GM21390 (cell line): ENCODE measurements around the gene SERTAD1.
"Not testable (repeated sequence)": the region's sequence is repeated elsewhere in the genome, so short reads cannot be mapped to it uniquely, and the experiment has no call there.

Experiments used
- ATAC-seq: cut with Tn5 transposase; IDR thresholded peaks from one replicate; pipeline ENCODE4 v1.9.1; 2021; ENCODE audit not compliant: unreplicated experiment

Gene SERTAD1

DNA sequence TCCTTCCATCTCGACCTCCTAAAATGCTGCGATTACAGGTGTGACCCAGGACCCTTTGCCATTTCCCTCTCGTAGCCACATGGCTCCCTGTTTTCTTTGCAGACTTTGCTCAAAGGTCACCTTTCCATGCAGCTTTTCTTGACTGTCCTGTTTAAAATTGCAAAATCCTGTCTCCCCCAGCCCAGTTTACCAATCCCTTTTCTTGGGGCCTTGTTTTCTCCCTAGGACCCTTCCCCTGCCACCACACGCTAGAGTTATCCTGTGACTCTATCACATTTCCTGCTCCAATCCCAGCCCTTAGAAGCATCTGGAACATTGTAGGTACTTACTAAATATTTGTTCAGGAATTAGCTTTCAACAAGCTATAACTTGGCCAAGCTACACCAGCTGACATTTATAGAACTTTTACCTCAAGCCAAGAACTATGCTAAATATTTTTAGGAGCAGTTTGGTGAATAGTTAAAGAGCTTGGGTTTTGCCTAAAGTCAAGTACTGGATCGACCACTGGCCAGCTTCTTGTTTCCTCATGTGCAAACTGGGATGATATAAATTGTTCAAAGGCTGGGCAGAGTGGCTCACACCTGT is 27.5 kb upstream of the SERTAD1 start:
- ATAC-seq = no peak

GRCh38 chr19:40452016-40452415 is 26.2 kb upstream of the SERTAD1 start:
- no peak for ATAC-seq

DNA sequence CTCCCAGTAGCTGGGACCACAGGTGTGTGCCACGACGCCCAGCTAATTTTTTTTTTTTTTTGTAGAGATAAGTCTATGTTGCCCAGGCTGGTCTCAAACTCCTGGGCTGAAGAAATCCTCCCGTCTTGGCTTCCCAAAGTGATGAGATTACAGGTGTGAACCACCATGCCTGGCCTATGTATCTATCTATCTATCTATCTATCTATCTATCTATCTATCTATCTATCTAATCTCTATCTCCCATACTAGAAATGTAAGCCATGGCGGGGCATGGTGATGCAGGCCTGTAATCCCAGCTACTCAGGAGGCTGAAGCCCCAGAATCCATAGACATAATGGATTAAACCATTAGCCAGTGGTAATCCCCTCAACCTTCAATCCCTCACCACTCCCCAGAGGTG is 24.9 kb upstream of the SERTAD1 start:
- no peak for ATAC-seq

- ATAC-seq = no peak
Measured at GRCh38 chr19:40449506-40449905, 23.7 kb upstream of the SERTAD1 start.

DNA sequence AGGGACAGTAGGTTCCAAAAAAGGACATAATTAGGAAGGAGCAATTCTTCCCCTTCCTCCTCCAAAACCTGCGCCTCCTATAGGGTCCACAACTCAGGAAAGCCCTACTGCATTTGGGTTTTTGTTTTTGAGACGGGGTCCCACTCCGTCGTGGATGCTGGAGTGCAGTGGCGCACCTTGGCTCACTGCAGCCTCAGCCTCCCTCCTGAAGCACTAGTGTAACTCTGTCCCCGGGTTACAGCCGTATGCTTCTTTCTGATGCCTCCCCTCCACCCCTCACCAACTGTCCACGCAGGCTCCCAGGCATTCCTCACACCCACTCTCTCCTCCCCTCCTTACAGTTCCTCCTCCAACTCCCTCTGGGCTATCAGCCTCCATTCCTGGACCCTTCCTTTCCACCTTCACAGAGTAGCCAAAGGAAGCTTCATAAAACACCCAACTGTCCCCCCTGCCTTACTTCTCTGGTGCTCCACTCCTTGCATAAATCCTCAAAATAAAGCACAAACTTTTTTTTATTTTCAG is 20.5 kb upstream of the SERTAD1 start:
- no peak for ATAC-seq

DNA sequence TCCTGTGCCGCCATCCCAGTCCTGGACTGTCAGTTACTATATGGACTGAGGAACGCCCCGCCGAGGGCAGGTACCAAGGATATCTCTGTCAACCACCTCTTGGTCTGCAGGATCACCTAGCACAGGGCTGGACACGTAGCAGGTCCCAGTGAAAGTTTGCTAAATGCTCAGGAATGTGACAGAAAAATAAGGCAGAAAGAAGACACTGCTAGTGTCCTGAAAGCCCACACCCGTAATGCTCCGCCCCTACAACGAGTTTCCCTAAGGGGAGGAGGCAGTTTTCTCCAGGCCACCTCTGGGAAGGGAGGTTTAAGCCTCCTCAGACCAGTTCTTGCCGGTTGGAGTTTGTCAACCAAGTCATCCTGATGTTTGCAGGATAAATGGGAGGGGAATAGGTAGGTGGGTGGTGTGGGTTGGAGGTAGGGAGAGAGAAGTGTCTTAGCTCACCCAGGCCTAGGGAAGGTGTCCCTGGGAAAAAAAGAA is 20.0 kb upstream of the SERTAD1 start:
- ATAC-seq = no peak

DNA sequence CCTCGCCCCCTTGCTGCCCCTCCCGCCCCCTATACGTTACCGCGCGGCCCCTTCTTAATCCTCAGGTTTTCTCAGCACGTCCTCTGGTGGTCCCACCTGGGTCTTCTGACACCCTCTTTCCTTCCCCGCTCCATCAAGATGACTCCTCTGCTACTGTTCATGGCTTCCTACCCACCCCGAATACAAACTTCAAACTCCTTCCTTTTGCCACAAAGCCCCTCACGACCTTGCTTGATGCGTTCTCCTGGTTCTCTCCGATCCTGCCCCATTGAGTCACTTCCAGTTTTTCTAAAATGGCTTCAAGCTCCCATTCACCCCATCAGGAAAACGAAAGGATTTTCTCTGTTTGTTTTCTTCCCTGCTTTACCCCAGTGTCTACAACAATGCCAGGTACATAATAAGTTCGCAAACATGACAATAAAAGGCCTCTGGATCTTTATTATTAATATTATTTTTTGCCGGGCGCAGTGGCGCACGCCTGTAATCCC is 19.1 kb upstream of the SERTAD1 start:
- no peak for ATAC-seq

DNA sequence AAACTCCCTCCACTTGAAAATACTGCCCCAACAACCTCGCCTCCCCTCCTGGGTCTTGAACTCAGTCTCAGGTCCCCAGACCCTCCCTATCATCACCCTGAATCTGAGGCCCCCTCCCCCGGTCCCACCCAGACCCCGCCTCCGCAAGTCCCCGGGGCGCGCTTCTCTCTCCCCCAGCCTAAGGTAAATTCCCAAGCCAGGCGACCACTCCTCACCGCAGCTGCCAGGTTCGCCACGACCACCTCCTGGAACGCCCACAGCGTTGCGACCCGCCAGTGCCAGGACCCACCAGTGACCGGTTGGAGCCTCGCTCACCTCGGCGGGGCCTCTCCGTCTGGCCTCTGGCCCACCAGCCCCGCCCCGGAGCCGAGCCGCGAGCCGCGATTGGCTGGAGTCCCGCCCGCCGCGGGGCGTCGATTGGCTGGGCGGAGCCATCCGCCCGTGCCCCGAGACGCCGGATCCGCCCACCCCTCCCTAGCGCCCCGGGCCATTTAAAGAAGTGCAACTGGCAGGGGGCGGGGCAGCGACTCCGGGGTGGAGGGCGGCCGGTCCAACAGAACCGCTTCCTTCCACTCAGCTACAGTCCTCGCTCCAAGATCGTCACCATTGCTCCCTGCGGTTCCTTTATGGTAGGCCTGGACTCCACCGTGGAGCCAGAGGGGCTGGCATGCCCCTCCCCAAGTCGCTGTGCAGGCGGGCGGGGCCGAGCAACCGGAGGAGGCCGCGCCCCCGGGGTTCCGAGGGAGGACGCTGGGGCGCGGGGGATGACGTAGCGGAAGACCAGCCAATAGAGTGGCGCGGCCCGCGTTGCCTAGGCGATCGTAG is 18.4 kb upstream of the SERTAD1 start, which contains the start of gene SERTAD3:
Gene SERTAD3 (minus strand): TSS at position 336 of the 825 bp plus-strand sequence. CDS start 2,255 bp downstream, outside the sequence.
- peak; percentile 66 for ATAC-seq

GRCh38 chr19:40443131-40443999 is 17.6 kb upstream of the SERTAD1 start:
- ATAC-seq = peak; percentile 59

DNA sequence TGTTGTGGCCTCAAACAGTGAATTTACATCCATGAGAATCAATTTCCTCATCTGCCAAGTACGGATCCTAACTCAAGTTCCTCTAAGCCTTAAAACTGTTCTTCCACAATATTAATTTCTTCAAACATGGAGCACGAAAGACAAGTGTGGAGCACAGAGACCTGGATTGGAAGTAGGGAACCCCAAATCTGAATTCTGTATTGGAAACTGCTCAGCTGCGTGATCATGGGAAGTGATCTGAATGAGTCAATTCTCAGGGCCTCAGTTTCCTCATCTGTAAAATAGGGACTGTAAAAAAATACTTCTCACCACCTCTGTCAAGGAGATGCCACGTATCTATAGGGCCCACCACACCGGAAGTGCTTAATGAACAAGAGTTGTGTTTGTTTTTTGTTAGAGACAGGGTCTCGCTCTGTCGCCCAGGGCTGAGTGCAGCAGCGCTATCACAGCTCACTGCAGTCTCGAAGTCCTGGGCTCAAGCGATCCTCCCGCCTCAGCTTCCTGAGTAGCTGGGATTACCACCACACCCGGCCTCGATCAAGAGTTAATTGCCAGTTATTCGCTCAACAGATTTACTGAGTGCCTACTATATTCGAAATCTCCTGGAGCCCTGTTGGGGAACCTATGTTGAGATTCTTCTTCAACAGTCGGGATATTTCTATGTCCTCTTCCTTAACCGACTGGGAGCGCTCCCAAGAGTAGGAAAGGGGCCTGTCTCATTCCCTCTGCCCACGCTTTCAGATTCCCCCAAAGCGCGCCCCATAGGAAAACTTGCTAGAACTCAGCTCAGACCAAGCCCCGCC is 16.7 kb upstream of the SERTAD1 start:
- ATAC-seq = no peak

DNA sequence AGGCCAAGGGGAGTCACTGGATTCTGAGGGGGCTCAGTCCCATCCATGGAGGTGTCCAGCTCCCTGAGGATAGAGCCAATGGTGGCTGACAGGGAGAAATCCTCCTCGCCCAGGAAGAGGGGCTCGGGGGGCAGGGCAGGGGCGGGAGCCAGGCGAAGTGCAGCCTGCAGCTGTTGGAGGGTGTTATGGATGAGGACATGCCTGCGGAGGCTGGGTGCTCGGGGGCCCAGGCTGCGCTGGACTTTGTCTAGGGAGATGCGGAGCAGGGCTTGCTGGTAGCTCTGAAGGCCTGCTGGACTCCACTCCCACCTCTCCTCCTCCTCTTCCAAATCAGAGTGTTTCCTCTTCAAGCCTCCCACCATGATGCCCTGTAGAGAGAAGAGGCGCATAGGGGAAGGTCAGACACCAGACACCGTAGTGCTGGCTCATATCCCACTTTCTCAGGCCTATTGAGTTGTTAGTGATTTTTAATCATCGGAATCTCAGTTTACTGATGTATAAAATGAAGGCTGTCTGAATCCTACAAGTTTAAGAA is 16.0 kb upstream of the SERTAD1 start:
- no peak for ATAC-seq

GRCh38 chr19:40438284-40438683 is 12.5 kb upstream of the SERTAD1 start:
- ATAC-seq = no peak

DNA sequence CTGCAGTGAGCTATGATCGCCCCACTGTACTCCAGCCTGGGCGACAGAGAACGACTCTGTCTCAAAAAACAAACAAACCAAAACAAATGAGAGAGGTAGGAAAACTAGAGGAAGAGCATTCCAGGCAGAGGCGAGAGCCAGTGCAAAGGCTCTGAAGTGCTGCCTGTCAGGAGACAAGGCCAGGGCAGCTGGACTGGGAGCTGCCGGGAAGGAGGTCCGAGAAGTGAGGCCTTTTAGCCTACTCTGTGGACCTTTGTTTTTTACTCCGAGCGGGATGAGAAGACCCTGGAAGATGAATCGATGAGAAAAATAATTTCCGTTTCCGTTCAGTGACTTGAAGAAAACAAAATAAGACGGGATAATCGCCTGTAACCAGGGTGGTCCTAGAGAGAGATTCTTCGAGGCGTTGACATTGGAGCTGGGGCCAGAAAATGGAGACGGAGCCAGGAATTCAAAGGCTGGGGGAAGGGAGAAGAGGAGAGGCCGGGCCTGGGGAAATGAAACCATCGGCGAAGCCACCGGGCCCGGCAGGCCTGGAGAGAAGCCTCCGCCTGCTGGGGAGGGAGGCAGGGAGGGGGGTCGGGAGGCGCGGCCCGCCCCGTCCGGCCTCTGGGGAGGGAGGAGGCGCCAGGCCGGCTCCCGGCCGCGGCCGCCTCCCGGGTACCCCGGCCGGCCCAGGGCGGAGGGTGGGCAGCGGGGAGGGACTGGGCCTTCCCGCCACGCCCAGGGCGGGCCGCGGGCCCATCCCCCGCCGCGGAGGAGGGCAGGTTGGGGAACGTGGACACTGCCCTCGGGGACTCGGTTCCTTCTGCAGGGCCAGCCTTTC is 7.8 kb upstream of the SERTAD1 start:
- ATAC-seq = peak; percentile 62

GRCh38 chr19:40432760-40433159 is 7.0 kb upstream of the SERTAD1 start:
- not testable (repeated sequence) for ATAC-seq

GRCh38 chr19:40431698-40432097 is 5.9 kb upstream of the SERTAD1 start:
- ATAC-seq = no peak

DNA sequence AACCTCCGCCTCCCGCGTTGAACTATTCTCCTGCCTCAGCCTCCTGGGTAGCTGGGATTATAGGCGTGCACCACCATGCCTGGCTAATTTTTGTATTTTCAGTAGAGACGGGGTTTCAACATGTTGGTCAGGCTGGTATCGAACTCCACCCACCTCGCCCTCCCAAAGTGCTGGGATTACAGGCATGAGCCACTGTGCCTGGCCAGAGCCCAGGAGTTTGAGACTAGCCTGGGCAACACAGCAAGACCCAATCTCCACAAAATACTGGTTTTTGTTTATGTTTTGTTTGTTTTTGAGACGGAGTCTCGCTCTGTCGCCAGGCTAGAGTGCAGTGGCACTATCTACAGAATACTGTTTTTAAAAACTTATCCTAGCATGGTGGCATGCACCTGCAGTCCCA is 4.5 kb upstream of the SERTAD1 start:
- ATAC-seq = not testable (repeated sequence)

DNA sequence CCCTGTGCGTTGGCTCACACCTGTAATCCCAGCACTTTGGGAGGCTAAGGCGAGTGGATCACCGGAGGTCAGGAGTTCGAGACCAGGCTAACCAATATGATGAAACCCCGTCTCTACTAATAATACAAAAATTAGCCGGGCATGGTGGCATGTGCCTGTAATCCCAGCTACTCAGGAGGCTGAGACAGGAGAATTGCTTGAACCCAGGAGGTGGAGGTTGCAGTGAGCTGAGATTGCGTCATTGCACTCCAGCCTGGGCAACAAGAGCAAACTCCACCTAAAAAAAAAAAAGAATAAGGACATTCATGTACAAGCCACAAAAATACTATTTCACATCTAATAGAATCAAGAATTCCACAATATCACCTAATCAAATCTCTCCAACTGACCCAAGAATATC is 2.4 kb upstream of the SERTAD1 start:
- not testable (repeated sequence) for ATAC-seq

GRCh38 chr19:40424637-40425449 is 949 bp downstream of the SERTAD1 start:
- no peak for ATAC-seq
